PC-9 (cell line): ENCODE results near the gene DLGAP5. TPM values are rescaled to one million over a fixed set of nuclear protein-coding genes. Genes with fewer than 3 reads are reported as not detected.

Source experiments
- Bru-seq: library from RNA; stranded (reverse); fragments of 400-500 nt; gene quantifications from one replicate; lab custom pipeline; 2021; lab: Mats Ljungman, UMichigan
- BruChase-seq, 2 experiments: library from RNA; stranded (reverse); fragments of 400-500 nt; gene quantifications; one replicate each; lab custom pipeline; 2021; lab: Mats Ljungman, UMichigan
- BruUV-seq: library from RNA; stranded (reverse); fragments of 400-500 nt; replicated peaks from 2 replicates; lab custom pipeline; 2021; lab: Mats Ljungman, UMichigan
- CTCF ChIA-PET: fragments of 300-600 bp; sonication (Branson Sonifier 250); formaldehyde crosslinking; loops from one replicate; lab custom pipeline; 2022; ENCODE audit warnings: antibody characterized with exemption; lab: Charles Lee
- POLR2A ChIA-PET: fragments of 300-600 bp; sonication (Branson Sonifier 250); formaldehyde crosslinking; loops from one replicate; lab custom pipeline; 2022; ENCODE audit warnings: antibody characterized with exemption; ENCODE audit not compliant: unreplicated experiment; lab: Charles Lee
- DNase-seq, 2 experiments: peaks; one replicate each; pipeline versions ENCODE4 v3.0.0 to v3.0.0-alpha.2; 2015 to 2022; ENCODE audit warnings: mixed read lengths in 1 of 2
- H2AFZ ChIP-seq: fragments of 200-600 bp; sonication (generic); 2 replicates; pipeline ENCODE4 v1.8.1; 2017; ENCODE audit warnings: antibody characterized with exemption
- H3F3A ChIP-seq: fragments of 200-600 bp; sonication (generic); 2 replicates; pipeline ENCODE4 v1.8.1; 2017; ENCODE audit warnings: antibody characterized with exemption, mild to moderate bottlenecking, low read depth; ENCODE audit not compliant: insufficient read depth
- H3K27ac ChIP-seq: fragments of 200-600 bp; sonication (generic); 2 replicates; pipeline ENCODE4 v1.6.1; 2016; ENCODE audit warnings: mixed run types
- H3K27me3 ChIP-seq: fragments of 200-600 bp; sonication (generic); 2 replicates; pipeline ENCODE4 v1.6.1; 2016; ENCODE audit warnings: low read depth, mixed run types; ENCODE audit not compliant: insufficient read depth
- H3K36me3 ChIP-seq: fragments of 200-600 bp; sonication (generic); 2 replicates; pipeline ENCODE4 v1.6.1; 2016; ENCODE audit warnings: low read depth, mixed run types
- H3K4me1 ChIP-seq: fragments of 200-600 bp; sonication (generic); replicated peaks from 2 replicates; pipeline ENCODE4 v1.6.1; 2016; ENCODE audit warnings: mixed run types; ENCODE audit not compliant: insufficient read depth
- H3K4me2 ChIP-seq: fragments of 200-600 bp; sonication (generic); 2 replicates; pipeline ENCODE4 v1.6.1; 2017; ENCODE audit warnings: mixed run types
- H3K4me3 ChIP-seq: fragments of 200-600 bp; sonication (generic); 2 replicates; pipeline ENCODE4 v1.6.1; 2016; ENCODE audit warnings: mixed run types
- H3K79me2 ChIP-seq: fragments of 200-600 bp; sonication (generic); 2 replicates; pipeline ENCODE4 v1.6.1; 2017; ENCODE audit warnings: low read depth, mixed run types
- H3K9me2 ChIP-seq: fragments of 200-600 bp; sonication (generic); 2 replicates; pipeline ENCODE4 v1.8.1; 2017; ENCODE audit warnings: mild to moderate bottlenecking; ENCODE audit not compliant: insufficient read depth
- H3K9me3 ChIP-seq: fragments of 200-600 bp; sonication (generic); 2 replicates; pipeline ENCODE4 v1.8.1; 2016; ENCODE audit warnings: low read depth; ENCODE audit not compliant: insufficient read depth
- H4K20me1 ChIP-seq: fragments of 200-600 bp; sonication (generic); 2 replicates; pipeline ENCODE4 v1.8.1; 2017; ENCODE audit not compliant: insufficient read depth
- EZH2 ChIP-seq: fragments of 200-600 bp; sonication (generic); IDR thresholded peaks from 2 replicates; pipeline ENCODE4 v1.8.0; 2017; ENCODE audit warnings: antibody characterized with exemption, low read depth
- intact Hi-C: fragments of 100-400 bp; cut with micrococcal nuclease; formaldehyde crosslinking; loops from one replicate; pipeline ENCODE4 v1.10.0; 2022; ENCODE audit not compliant: unreplicated experiment
- long read RNA-seq: library from polyadenylated mRNA; stranded (forward); transcript quantifications from one replicate; pipeline ENCODE4 v2.0.0, GENCODE V29; 2022
- total RNA-seq: library from RNA; stranded (reverse); gene quantifications from 2 replicates; pipeline ENCODE4 v1.2.3, GENCODE V29; 2021
- TF ChIP-seq, protein P1 (sequence below): fragments of 200-600 bp; sonication (generic); conservative IDR thresholded peaks from 2 replicates; pipeline ENCODE4 v1.6.1; 2017; ENCODE audit warnings: mixed run types, antibody characterized with exemption, mild to moderate bottlenecking, moderate library complexity

Gene DLGAP5, protein sequence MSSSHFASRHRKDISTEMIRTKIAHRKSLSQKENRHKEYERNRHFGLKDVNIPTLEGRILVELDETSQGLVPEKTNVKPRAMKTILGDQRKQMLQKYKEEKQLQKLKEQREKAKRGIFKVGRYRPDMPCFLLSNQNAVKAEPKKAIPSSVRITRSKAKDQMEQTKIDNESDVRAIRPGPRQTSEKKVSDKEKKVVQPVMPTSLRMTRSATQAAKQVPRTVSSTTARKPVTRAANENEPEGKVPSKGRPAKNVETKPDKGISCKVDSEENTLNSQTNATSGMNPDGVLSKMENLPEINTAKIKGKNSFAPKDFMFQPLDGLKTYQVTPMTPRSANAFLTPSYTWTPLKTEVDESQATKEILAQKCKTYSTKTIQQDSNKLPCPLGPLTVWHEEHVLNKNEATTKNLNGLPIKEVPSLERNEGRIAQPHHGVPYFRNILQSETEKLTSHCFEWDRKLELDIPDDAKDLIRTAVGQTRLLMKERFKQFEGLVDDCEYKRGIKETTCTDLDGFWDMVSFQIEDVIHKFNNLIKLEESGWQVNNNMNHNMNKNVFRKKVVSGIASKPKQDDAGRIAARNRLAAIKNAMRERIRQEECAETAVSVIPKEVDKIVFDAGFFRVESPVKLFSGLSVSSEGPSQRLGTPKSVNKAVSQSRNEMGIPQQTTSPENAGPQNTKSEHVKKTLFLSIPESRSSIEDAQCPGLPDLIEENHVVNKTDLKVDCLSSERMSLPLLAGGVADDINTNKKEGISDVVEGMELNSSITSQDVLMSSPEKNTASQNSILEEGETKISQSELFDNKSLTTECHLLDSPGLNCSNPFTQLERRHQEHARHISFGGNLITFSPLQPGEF
- total RNA-seq (51.7 and 80.0 TPM in 2 replicates), Bru-seq, nascent RNA (percentile 90 among the genes with signal in this experiment), BruChase-seq, experiment 1, labeled RNA remaining after a 2-hour chase (percentile 78 among the genes with signal in this experiment), BruChase-seq, experiment 2, labeled RNA remaining after a 6-hour chase (percentile 83 among the genes with signal in this experiment)
- long read RNA-seq, transcript DLGAP5-202 (20 exons, 2,954 nt) = minor isoform, 42 of 175 reads
- long read RNA-seq, transcript DLGAP5-201 (19 exons, 2,973 nt) = major isoform, 93 of 175 reads
- long read RNA-seq, partial matches to known transcripts = 18 of 175 reads
- long read RNA-seq, other reads (novel, unspliced or antisense) = 22 of 175 reads

DNA sequence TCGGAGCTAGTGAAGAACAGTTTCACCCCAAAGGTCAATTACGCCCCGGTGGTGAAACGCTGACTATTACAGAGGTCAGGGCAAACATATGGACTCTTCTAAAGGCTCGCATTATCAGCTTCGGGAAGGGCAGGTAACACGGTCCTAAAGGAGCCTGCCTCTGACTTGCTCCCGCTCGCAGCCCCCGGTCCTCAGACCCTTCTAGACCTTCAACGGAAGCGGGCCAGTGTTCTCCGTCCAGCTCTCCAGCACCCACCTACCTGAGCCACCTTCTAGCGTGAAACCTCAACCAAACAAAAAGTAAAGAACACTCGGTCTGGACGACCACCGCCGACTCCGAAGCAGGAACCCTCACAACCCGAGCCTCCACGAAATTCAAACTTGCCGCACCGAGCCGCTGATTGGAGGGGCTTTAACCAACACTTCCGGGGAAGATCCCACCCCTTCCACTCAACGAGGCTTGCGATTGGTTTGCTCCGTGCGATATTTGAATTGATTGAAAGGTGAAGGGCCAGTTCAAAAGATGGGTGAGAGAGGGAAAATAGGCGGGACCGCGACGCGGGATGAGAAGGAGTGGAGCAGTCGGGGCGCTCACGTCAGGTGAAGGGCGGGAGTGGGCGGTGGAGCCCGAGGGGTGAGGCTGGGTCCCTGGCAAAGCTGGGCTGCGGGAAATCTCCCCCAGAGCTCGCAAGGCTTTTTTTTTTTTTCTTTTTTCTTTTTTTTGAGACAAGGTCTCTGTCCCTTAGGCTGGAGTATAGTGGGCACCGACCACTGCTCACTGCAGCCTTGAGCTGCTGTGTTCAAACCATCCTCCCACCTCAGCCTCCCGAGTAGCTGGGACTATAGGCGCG, at the start of gene DLGAP5:
Gene DLGAP5 (minus strand): TSS at position 383 of the 851 bp plus-strand sequence. CDS start 2,406 bp downstream, outside the sequence.
- H3K27ac ChIP-seq = no peak within 1 kb of the TSS
- peaks cover 18% of the 10 kb centered on the region for H3K4me1 ChIP-seq
- CTCF ChIA-PET = interaction anchor here (0.6 to 1.0 kb wide), 4 partner anchors 10 to 163 kb away, joined by 3 to 6 read pairs (median 6); no protein-coding TSS in a partner anchor
- no peaks in the 10 kb centered on the region for H3K9me3 ChIP-seq
- H3K36me3 ChIP-seq = 0 out of 2 replicates have a peak, but pooled peaks cover 4% of the 10 kb centered on the region
- POLR2A ChIA-PET = interaction anchor here (0.5 to 0.8 kb wide), 7 partner anchors 13 to 1199 kb away, joined by 3 to 11 read pairs (median 5); no protein-coding TSS in a partner anchor
- DNase-seq = peak; percentile 92 to 94
- TF ChIP-seq, protein P1, sequence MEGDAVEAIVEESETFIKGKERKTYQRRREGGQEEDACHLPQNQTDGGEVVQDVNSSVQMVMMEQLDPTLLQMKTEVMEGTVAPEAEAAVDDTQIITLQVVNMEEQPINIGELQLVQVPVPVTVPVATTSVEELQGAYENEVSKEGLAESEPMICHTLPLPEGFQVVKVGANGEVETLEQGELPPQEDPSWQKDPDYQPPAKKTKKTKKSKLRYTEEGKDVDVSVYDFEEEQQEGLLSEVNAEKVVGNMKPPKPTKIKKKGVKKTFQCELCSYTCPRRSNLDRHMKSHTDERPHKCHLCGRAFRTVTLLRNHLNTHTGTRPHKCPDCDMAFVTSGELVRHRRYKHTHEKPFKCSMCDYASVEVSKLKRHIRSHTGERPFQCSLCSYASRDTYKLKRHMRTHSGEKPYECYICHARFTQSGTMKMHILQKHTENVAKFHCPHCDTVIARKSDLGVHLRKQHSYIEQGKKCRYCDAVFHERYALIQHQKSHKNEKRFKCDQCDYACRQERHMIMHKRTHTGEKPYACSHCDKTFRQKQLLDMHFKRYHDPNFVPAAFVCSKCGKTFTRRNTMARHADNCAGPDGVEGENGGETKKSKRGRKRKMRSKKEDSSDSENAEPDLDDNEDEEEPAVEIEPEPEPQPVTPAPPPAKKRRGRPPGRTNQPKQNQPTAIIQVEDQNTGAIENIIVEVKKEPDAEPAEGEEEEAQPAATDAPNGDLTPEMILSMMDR = no peak
- TF ChIP-seq EZH2 = no peak
- intact Hi-C loops = loop anchor here (2.0 kb wide), 1 partner anchor 239 kb away; no protein-coding TSS in a partner anchor
- H3F3A ChIP-seq = no peaks in the 10 kb centered on the region
- H3K27me3 ChIP-seq = no peaks in the 10 kb centered on the region
- no peaks in the 10 kb centered on the region for H3K9me2 ChIP-seq
- H2AFZ ChIP-seq = peak within 1 kb of the TSS; percentile 95
- H3K4me2 ChIP-seq = peak within 1 kb of the TSS; percentile 84
- BruUV-seq = TSS peak; percentile 82
- H4K20me1 ChIP-seq = no peaks in the 10 kb centered on the region
- H3K79me2 ChIP-seq = peaks cover 40% of the 10 kb centered on the region
- peak within 1 kb of the TSS; percentile 79 for H3K4me3 ChIP-seq

DNA sequence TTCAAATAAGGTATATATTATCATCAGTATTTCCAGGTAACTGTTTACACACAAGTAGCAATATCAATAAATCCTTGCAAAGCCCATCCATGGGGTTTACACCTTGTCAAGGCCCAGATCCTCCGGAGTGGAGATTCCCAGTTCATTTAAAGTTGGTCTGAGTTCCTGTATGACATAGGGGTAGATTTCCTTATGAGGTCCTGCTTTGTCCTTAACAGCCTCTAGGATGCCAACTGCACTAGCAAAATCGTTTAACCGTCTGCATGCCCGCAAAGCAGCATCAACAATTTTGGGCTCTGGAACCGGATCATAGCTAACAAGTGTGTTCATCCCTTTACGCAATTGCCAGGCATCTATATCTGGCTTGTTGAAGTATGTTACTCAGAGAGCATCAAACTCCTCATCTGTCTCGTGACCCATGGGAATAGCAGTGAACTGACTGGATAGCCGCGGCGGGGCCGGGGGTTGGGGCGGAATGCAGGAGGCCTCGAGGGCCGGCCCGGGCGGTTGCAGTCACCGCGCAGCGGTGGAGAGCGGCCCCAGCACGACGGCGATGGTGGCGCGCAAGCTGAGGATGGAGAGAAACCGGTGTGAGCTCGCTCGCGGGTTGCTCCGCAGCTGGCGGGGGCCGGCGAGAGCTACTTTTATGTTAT, 49.3 kb upstream of the DLGAP5 start:
- Histone ChIP-seq H3K9me3 (no peaks in the 10 kb centered on the region), H3K36me3 (no peaks in the 10 kb centered on the region), H2AFZ (no peak overlapping the region), H3K27me3 (no peaks in the 10 kb centered on the region), H3F3A (no peaks in the 10 kb centered on the region), H3K4me1 (peaks cover 9% of the 10 kb centered on the region), H3K4me2 (no peak overlapping the region), H4K20me1 (no peaks in the 10 kb centered on the region), H3K4me3 (no peak overlapping the region), H3K9me2 (no peaks in the 10 kb centered on the region), H3K27ac (no peak overlapping the region), H3K79me2 (no peaks in the 10 kb centered on the region)
- POLR2A ChIA-PET = no interaction called here
- intact Hi-C loops = no loop called here
- no peak for TF ChIP-seq EZH2
- TF ChIP-seq, protein P1 = no peak
- CTCF ChIA-PET = no interaction called here
- DNase-seq = no peak
- no TSS peak for BruUV-seq
